HG03108 (cell line): ENCODE data around the gene UBFD1.
"Not testable (repeated sequence)": the region's sequence is repeated elsewhere in the genome, so short reads cannot be mapped to it uniquely, and the experiment has no call there.

Source experiments
- ATAC-seq: cut with Tn5 transposase; IDR thresholded peaks from one replicate; pipeline ENCODE4 v1.9.1; 2021; ENCODE audit warnings: moderate library complexity; ENCODE audit not compliant: unreplicated experiment

Gene UBFD1

GRCh38 chr16:23524886-23525285 is 32.6 kb upstream of the UBFD1 start:
- ATAC-seq: no peak

- ATAC-seq: no peak
Measured at GRCh38 chr16:23527961-23528643, 29.4 kb upstream of the UBFD1 start.

- no peak for ATAC-seq
Measured at GRCh38 chr16:23528644-23529310, 28.8 kb upstream of the UBFD1 start.

- no peak for ATAC-seq
Measured at GRCh38 chr16:23530062-23530461, 27.5 kb upstream of the UBFD1 start.

GRCh38 chr16:23532448-23532847 is 25.1 kb upstream of the UBFD1 start:
- no peak for ATAC-seq

GRCh38 chr16:23534868-23535860 is 22.4 kb upstream of the UBFD1 start:
- ATAC-seq: no peak

- no peak for ATAC-seq
Measured at GRCh38 chr16:23535901-23536300, 21.6 kb upstream of the UBFD1 start.

GRCh38 chr16:23537390-23537789 is 20.1 kb upstream of the UBFD1 start:
- no peak for ATAC-seq

GRCh38 chr16:23538919-23539278 is 18.6 kb upstream of the UBFD1 start:
- no peak for ATAC-seq

GRCh38 chr16:23539984-23540816 is 17.3 kb upstream of the UBFD1 start:
- no peak for ATAC-seq

- not testable (repeated sequence) for ATAC-seq
Measured at GRCh38 chr16:23540817-23541178, 16.7 kb upstream of the UBFD1 start.

GRCh38 chr16:23544436-23544835 is 13.1 kb upstream of the UBFD1 start:
- ATAC-seq: no peak

GRCh38 chr16:23549938-23550337 is 7.6 kb upstream of the UBFD1 start:
- ATAC-seq: no peak

- no peak for ATAC-seq
Measured at GRCh38 chr16:23552161-23552560, 5.4 kb upstream of the UBFD1 start.

GRCh38 chr16:23554536-23554935 is 3.0 kb upstream of the UBFD1 start:
- ATAC-seq: no peak

- ATAC-seq: peak; percentile 1
Measured at GRCh38 chr16:23557779-23558702, 514 bp downstream of the UBFD1 start.

GRCh38 chr16:23561586-23561985 is 4.1 kb downstream of the UBFD1 start:
- no peak for ATAC-seq

GRCh38 chr16:23562505-23562904 is 5.0 kb downstream of the UBFD1 start:
- no peak for ATAC-seq

GRCh38 chr16:23563186-23563585 is 5.7 kb downstream of the UBFD1 start:
- ATAC-seq: no peak
